Stimulated activated effector memory CD8-positive, alpha-beta T cell treated with anti-CD3 and anti-CD28 coated beads, Interleukin-12 subunit alpha, Interleukin-12 subunit beta, amount 100 ng/mL, for 72 hours (primary cell): ENCODE results near the gene SHE.
"Not testable (repeated sequence)": the region's sequence is repeated elsewhere in the genome, so short reads cannot be mapped to it uniquely, and the experiment has no call there.

Source experiments
- ATAC-seq: fragments of 150-1000 bp; cut with Tn5 transposase; 2 replicates; pipeline ENCODE4 v1.10.0; 2021
- DNase-seq, 2 donors: peaks; one replicate each; pipeline ENCODE4 v3.0.0; 2021 to 2022; ENCODE audit warnings: low spot score in 2 of 2
- H3K27ac Mint-ChIP-seq: one replicate; pipeline ENCODE4 v1.8.0; 2022; ENCODE audit warnings: mild to moderate bottlenecking, mixed read lengths
- H3K36me3 Mint-ChIP-seq: one replicate; pipeline ENCODE4 v1.8.0; 2022; ENCODE audit warnings: mild to moderate bottlenecking, mixed read lengths
- H3K4me1 Mint-ChIP-seq: one replicate; pipeline ENCODE4 v1.8.0; 2022; ENCODE audit warnings: mixed read lengths
- H3K4me3 Mint-ChIP-seq: one replicate; pipeline ENCODE4 v1.8.0; 2022; ENCODE audit warnings: mild to moderate bottlenecking, mixed read lengths
- H3K9me3 Mint-ChIP-seq: one replicate; pipeline ENCODE4 v1.8.0; 2022; ENCODE audit warnings: mixed read lengths

The SHE gene

DNA sequence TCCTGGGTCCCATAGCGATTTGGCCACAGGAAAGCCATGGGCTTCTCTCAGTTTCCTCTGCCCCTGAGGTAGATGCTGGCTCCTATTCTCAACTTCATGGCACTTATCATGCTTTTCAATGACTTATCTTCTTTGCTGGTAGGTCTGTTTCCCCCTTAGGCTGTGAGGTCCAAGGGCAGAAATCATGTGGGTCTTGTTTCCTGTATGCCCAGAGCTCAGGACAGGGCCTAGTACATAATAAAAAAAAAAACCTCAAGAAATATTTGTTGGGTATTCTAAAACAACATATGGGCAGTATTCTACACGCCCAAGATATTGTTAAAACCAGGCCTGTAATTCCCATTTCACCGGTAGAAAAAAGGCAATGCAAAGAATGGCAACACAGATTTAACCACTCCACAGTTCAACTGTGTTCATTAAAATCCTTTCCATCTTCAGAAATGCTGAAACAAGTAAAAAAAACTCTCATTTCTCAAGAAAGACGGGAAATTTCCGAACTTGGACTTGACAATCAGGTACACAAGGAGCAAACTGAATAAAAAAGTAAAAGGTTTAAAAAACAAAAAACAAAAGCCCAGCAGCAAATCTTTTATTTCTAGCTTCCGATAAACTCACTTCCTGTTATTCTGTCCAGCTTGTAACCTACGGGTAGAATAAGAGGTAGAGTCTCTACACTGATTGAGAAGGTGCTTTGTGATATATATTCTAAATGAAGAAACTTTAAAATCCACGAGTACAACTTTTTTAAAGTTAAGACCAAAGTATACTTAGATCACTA lies 6.5 kb downstream of the SHE start:
- DNase-seq (no peak), ATAC-seq (no peak)
- H3K27ac Mint-ChIP-seq = no peak overlapping the region
- no peaks in the 10 kb centered on the region for H3K36me3 Mint-ChIP-seq
- no peaks in the 10 kb centered on the region for H3K9me3 Mint-ChIP-seq
- no peak overlapping the region for H3K4me3 Mint-ChIP-seq
- H3K4me1 Mint-ChIP-seq = peaks cover 48% of the 10 kb centered on the region

DNA sequence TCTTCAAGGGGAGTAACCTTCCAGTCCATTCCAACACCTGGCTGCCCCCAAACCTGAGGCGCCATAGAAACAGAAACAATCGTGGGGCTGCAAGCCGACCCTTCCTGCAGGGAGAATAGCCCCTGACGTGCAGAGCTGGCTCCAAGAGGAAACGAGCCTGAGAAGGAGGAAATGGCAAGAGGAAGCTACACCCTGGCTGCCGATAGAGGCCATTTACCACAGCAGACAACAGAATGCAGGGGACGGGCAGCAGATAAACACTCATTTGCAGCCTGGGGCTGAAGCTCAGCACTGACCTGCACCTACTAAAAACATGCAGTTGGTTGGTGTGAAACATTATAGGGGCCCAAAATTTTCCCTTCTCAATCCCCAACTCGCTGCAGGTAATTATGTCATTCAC lies 8.9 kb downstream of the SHE start:
- Mint-ChIP-seq H3K4me3 (peak overlapping the region; percentile 9), H3K27ac (peak overlapping the region; percentile 32), H3K4me1 (peaks cover 30% of the 10 kb centered on the region), H3K9me3 (no peaks in the 10 kb centered on the region), H3K36me3 (no peaks in the 10 kb centered on the region)
- no peak for DNase-seq
- ATAC-seq = peak; percentile 37

DNA sequence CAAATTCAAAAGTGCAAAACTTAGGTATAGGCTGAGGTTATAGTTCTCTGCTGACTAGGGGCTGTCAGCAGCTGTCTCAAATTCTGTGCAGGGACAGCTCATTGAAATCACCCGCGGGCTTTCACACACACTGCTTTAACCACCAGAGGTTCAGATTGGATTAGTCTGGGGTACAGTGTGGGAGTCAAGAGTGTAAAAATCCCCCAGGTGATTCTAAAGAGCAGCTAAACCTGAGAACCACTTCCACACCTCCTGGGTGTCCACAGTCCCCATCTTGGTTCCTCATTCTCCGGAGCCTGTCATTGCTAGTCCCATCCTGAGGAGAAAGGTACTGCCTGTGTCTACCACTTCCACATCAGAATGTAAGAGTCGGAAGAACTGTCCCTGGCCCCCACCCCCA lies 10.1 kb downstream of the SHE start:
- H3K4me3 Mint-ChIP-seq = no peak overlapping the region
- no peak for DNase-seq
- no peaks in the 10 kb centered on the region for H3K9me3 Mint-ChIP-seq
- ATAC-seq = peak; percentile 45
- no peaks in the 10 kb centered on the region for H3K36me3 Mint-ChIP-seq
- H3K27ac Mint-ChIP-seq = no peak overlapping the region
- peaks cover 24% of the 10 kb centered on the region for H3K4me1 Mint-ChIP-seq

DNA sequence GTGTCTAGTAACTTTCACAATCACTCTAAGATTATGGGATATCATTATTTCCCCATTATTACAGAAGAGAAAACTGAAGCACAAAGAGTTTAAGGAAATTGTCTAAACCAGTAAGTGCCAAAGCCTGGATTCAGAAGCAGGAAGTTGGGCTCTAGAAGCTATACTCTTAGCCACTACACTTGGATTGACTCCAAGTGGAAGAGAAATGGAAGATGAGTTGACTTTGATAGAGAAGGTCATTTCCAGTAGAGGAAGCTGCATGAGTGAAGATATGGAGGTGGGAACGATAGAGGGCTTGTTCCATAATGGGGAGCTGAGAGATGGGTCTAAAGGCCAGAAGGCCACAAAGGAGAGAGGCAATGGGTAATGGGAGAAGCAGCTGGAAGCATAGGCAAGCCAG lies 11.9 kb downstream of the SHE start:
- H3K4me3 Mint-ChIP-seq = no peak overlapping the region
- H3K9me3 Mint-ChIP-seq = no peaks in the 10 kb centered on the region
- H3K36me3 Mint-ChIP-seq = no peaks in the 10 kb centered on the region
- H3K27ac Mint-ChIP-seq = no peak overlapping the region
- ATAC-seq (no peak), DNase-seq (no peak)
- H3K4me1 Mint-ChIP-seq = peaks cover 19% of the 10 kb centered on the region

DNA sequence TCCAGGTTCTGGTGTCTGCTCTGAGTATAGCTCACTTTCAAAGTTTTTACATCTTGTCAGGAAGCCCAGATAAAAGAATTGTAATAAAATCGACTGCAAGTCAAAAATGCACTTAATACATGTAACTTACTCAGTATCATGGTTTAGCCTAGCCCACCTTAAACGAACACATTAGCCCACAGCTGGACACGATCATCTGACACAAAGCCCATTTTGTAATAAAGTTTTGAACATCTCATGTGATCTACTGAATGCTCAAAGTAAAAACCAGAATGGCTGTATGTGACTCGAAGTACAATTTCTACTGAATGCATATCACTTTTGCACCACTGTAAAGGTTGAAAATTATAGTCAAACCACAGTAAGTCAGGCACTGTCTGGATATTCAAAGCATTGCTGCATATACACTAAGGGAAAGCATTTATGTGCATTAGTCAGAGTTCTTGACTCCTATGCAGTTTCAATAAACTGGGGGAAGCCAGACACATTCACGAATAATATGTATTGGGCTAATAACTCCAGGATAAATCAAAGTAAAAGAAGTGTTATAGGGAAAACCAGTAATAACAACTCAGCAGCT lies 12.4 kb downstream of the SHE start:
- Mint-ChIP-seq H3K27ac (no peak overlapping the region), H3K4me3 (no peak overlapping the region), H3K4me1 (peaks cover 19% of the 10 kb centered on the region), H3K9me3 (no peaks in the 10 kb centered on the region), H3K36me3 (no peaks in the 10 kb centered on the region)
- ATAC-seq (no peak), DNase-seq (no peak)

DNA sequence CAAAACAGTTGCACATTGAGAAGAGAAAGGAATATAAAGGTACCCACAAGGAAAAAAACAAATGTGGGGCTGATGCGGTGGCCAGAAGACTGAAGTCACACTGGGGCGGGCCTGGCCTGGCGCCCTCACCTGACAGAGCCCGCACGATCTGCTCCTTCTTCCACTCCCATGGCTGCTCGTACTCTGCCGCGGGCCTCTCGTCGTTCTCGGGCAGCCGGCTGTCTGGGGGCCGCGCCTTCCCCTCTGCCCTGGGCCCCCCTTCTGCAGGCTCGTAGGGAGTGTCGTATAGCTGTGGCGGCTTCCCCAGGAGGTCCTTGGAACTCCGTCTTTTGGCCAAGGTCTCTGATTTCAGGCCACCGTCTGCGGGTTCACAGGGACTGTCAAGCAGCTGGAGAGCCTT lies 13.3 kb downstream of the SHE start:
- H3K4me3 Mint-ChIP-seq = no peak overlapping the region
- H3K27ac Mint-ChIP-seq = no peak overlapping the region
- no peak for ATAC-seq
- no peaks in the 10 kb centered on the region for H3K9me3 Mint-ChIP-seq
- no peaks in the 10 kb centered on the region for H3K36me3 Mint-ChIP-seq
- DNase-seq = no peak
- peaks cover 19% of the 10 kb centered on the region for H3K4me1 Mint-ChIP-seq

DNA sequence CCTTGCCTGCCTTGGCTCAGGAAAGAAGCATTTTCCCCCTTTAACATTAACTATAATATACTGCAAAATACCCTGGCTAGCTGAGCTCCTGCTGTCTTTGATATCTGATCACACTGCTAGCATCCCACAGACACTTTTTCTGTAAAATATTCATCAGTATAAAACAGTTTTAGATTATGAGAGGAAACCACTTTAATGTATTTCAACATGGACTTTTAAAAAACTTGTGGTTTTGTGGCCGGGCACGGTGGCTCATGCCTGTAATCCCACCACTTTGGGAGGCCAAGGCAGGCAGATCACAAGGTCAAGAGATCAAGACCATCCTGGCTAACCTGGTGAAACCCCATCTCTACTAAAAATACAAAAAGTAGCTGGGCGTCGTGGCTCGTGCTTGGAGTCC lies 15.5 kb downstream of the SHE start:
- DNase-seq, H3K9me3 Mint-ChIP-seq, H3K4me3 Mint-ChIP-seq, ATAC-seq, H3K36me3 Mint-ChIP-seq, H3K4me1 Mint-ChIP-seq, H3K27ac Mint-ChIP-seq: not testable (repeated sequence)

DNA sequence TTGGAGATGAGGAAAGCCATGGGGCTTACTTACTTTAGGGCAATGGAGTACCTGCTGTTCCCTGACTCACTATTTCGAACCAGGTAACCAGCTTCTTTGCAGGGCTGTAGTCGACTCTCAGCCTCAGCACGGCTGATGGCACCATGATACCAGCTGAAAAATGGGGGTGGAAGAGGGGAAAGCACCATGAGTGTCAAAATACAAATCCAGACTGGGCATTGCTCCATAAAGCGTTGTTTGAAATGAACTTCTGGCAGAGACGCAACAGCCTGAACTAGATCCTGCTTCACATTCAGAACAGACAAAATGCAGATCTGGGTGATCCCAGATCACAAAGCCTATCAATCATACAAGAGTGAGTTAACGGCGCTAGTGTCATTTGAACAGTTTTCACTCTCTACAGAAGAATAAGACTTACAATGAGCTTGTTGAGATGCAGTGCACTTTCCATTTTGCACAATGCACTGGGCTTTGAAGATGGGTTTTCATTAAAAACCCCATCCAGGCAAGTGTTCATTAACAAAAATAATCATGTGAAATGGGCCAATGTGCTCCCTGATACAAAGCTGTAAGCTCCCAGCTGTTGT lies 16.2 kb downstream of the SHE start:
- no peak for DNase-seq
- no peaks in the 10 kb centered on the region for H3K9me3 Mint-ChIP-seq
- ATAC-seq = no peak
- H3K27ac Mint-ChIP-seq = no peak overlapping the region
- no peaks in the 10 kb centered on the region for H3K4me1 Mint-ChIP-seq
- no peak overlapping the region for H3K4me3 Mint-ChIP-seq
- H3K36me3 Mint-ChIP-seq = no peaks in the 10 kb centered on the region

DNA sequence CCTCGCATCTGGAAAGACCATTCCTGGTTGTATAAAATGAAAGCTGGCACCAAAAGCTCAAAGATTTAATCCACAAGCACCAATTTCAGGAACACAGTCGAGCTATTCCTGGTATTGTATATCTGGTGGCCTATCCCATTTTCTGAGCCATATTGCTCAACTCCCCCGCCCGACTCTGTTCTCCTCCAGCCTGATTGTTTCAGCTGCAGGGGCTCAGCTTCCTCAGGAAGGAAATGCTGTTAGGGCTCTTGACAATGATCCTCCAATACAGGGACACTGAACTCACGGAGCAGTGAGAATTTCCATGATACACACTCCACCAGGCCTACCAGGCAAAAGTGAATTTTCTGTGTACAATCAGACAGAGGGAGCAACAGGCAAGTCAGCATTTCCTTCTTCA lies 17.1 kb downstream of the SHE start:
- DNase-seq (no peak), ATAC-seq (no peak)
- Mint-ChIP-seq H3K9me3 (no peaks in the 10 kb centered on the region), H3K4me3 (no peak overlapping the region), H3K36me3 (no peaks in the 10 kb centered on the region), H3K27ac (no peak overlapping the region), H3K4me1 (no peaks in the 10 kb centered on the region)

DNA sequence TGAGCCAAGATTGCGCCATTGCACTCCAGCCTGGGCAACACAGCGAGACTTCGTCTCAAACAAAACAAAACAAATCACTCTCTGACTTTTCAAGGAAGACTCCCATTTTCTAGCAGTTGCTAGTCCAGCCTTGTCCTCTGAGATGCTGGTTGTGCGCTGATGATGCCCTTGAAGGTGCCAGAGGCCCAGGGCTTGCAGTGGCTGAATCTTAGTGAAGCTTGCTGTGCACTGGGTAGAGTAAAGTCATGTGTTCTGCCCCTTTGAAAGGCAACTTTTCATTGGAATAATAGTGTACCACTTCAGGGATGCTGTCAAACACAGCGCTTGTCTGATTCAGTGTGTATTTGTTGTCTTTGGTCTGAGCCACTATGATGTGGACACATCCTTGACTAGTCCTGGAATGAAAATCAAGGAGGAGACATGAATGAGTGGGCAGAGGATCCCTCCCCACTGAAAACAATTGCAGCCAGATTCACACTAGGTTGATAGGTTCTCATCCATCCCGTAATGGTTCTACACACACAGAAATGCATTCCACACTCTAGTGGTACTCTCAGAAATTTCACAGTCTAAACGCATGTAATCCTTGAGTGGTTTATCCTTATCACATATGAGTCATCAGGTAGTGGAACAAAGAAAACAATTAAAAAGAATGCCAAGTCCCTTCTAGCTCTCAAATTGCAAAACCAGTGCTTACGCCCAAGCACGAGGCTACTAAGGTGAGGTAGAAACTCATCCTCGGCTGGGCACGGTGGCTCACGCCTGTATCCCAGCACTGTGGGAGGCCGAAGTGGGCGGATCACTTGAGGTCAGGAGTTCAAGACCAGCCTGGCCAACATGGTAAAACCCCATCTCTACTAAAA lies 18.0 kb downstream of the SHE start:
- H3K27ac Mint-ChIP-seq = no peak overlapping the region
- H3K4me1 Mint-ChIP-seq = no peaks in the 10 kb centered on the region
- H3K36me3 Mint-ChIP-seq = no peaks in the 10 kb centered on the region
- no peaks in the 10 kb centered on the region for H3K9me3 Mint-ChIP-seq
- ATAC-seq = no peak
- no peak for DNase-seq
- H3K4me3 Mint-ChIP-seq = no peak overlapping the region

DNA sequence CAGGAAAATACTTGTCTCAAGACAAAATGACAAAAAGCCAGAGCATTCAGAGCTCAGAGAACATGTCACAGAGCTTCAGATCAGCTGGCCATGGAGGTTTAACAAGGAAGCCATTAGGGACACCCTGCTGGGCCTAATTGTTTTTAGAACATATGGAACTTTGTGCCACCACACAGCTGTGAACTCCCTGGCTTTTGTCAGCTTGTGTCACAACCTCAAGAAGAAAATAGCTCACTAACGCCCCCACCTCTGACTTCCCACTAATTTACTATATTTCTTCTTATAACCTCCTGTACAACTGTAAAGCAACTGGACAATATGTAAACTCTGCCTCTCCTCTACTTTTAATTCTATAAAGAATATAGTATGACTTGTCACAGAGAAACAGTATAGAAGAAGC lies 21.2 kb downstream of the SHE start:
- H3K27ac Mint-ChIP-seq = no peak overlapping the region
- no peaks in the 10 kb centered on the region for H3K9me3 Mint-ChIP-seq
- ATAC-seq (no peak), DNase-seq (no peak)
- H3K36me3 Mint-ChIP-seq = no peaks in the 10 kb centered on the region
- H3K4me3 Mint-ChIP-seq = no peak overlapping the region
- H3K4me1 Mint-ChIP-seq = no peaks in the 10 kb centered on the region

DNA sequence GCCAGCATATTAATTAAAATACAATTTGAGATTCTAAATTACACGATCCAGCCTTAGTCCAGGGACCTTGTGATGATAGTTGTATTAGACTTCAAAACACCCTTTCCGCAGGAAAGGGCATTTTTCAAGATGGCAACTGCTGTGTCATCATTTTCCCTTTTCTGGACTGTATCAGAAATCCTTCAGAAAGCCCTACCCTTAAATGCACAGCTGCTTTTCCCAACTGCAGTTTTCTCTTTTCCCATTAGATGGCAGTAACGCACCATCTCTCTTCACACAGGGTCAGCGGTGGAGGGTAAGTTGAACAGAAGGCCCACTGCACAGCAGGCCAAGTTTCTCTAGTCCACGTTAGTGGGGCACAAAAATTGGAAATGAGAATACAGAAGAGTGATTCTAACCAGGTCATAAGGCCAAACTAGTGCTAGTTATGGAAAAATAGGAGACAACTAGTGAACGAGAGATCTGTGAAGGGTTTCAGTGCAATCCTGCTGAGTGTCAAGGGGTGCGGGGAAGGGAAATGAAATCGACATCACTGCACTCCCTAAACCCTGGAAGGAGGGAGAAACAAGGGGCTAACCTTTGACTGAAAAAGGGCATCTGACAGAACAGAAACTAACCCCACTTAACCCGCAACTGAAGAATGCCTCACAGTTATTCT lies 22.3 kb downstream of the SHE start:
- no peak overlapping the region for H3K27ac Mint-ChIP-seq
- no peaks in the 10 kb centered on the region for H3K36me3 Mint-ChIP-seq
- ATAC-seq = peak; percentile 89
- H3K9me3 Mint-ChIP-seq = no peaks in the 10 kb centered on the region
- DNase-seq = peak; percentile 59 to 83
- H3K4me1 Mint-ChIP-seq = no peaks in the 10 kb centered on the region
- no peak overlapping the region for H3K4me3 Mint-ChIP-seq

DNA sequence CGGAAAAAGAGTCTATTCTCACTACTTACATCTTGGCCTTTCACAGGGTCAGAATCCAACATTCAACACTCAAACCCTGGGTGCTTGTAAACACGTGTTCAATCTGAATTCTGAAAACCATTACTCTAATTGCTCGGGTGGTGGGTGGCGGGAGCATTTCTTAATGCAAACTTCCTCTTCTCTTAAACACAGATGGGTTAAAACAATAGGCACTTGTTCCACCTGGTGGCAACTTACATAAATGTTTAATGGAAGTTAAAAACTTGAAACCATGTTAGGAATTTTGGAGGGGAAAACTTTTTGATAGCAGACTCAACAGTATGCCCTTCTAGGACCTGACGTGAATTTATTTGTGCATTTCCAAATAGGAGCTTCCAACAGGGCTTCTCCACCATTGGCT lies 23.6 kb downstream of the SHE start:
- Mint-ChIP-seq H3K4me3 (no peak overlapping the region), H3K9me3 (no peaks in the 10 kb centered on the region), H3K4me1 (no peaks in the 10 kb centered on the region), H3K27ac (no peak overlapping the region), H3K36me3 (no peaks in the 10 kb centered on the region)
- DNase-seq (no peak), ATAC-seq (no peak)

DNA sequence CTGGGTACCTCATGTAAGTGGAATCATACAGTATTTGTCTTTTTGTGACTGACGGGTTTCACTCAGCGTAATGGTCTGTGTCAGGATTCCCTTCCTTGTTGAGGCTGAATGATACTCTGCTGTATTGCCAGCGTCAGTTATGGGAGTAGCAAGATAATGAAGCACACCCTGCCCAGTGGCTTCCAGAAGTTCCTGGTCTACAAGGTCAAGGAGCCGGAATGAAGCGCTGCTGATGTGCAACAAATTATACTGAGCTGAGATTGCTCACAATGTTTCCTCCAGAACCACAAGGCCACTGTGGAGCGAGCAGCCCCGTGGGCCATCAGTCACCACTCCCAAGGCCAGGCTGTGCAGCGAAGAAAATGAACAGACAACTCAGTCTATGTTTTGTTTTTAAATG lies 24.2 kb downstream of the SHE start:
- Mint-ChIP-seq H3K27ac (no peak overlapping the region), H3K36me3 (no peaks in the 10 kb centered on the region), H3K4me1 (no peaks in the 10 kb centered on the region), H3K9me3 (no peaks in the 10 kb centered on the region), H3K4me3 (no peak overlapping the region)
- ATAC-seq (no peak), DNase-seq (no peak)

DNA sequence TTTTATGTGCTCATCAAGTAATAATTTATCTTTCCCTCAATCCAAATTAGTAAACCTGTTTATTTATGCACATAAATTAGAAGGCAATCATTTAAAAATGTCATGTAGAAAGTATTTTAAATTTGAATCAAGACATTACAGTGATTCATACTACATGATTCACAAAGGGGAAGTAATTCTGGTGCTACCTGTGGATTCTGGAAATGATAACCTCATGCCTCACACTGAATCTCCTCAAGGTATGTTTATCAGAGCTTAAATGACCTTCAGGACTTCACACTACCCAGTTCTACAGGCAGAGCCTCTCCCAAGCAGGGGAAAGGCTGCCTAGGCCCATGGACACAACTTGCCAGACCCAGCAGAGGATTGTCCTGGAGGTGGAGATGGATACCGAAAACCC lies 25.4 kb downstream of the SHE start:
- Mint-ChIP-seq H3K4me3 (no peak overlapping the region), H3K4me1 (no peaks in the 10 kb centered on the region), H3K9me3 (no peaks in the 10 kb centered on the region), H3K36me3 (no peaks in the 10 kb centered on the region), H3K27ac (no peak overlapping the region)
- ATAC-seq (peak; percentile 40), DNase-seq (no peak)
